Kidney (tissue), 14 donors: Measurements from ENCODE around the gene NTNG1. TPM values are rescaled to one million over a fixed set of nuclear protein-coding genes. Genes with fewer than 3 reads are reported as not detected.

ENCODE experiments used
- DNase-seq, 5 donors: peaks; one replicate each; pipeline ENCODE4 v3.0.0-alpha.2; 2013 to 2020
- FAIRE-seq: peaks from 2 replicates; lab custom pipeline; 2012; peaks lifted over from hg19 to GRCh38; lab: Jason Lieb, UNC
- H3K27ac ChIP-seq, 2 donors: one replicate each; pipeline ENCODE4 v1.7.0; 2013; ENCODE audit warnings: low read depth in 2 of 2, low read length in 2 of 2, inconsistent platforms in 1 of 2
- H3K27me3 ChIP-seq: one replicate; pipeline ENCODE4 v1.7.1; 2013; ENCODE audit warnings: low read length, inconsistent platforms; ENCODE audit not compliant: control insufficient read depth, insufficient read depth
- H3K36me3 ChIP-seq, 3 donors: one replicate each; pipeline versions ENCODE4 v1.7.0 to v1.7.1; 2013; ENCODE audit warnings: low read length in 3 of 3, control low read depth in 1 of 3, inconsistent platforms in 1 of 3; ENCODE audit not compliant: insufficient read depth in 3 of 3, control insufficient read depth in 2 of 3
- H3K4me1 ChIP-seq, 3 donors: one replicate each; pipeline versions ENCODE4 v1.7.0 to v1.7.1; 2013; ENCODE audit warnings: low read length in 3 of 3, inconsistent platforms in 1 of 3, low read depth in 1 of 3; ENCODE audit not compliant: control insufficient read depth in 2 of 3, insufficient read depth in 2 of 3
- H3K4me3 ChIP-seq, 3 donors: one replicate each; pipeline versions ENCODE4 v1.7.0 to v1.8.1; 2013; ENCODE audit warnings: low read length in 3 of 3, control low read depth in 1 of 3, inconsistent platforms in 1 of 3
- H3K9ac ChIP-seq, 3 donors: one replicate each; pipeline versions ENCODE4 v1.7.0 to v1.7.1; 2013; ENCODE audit warnings: low read length in 3 of 3, control low read depth in 1 of 3, inconsistent platforms in 1 of 3
- H3K9me3 ChIP-seq, 3 donors: one replicate each; pipeline versions ENCODE4 v1.7.0 to v1.7.1; 2013; ENCODE audit warnings: low read length in 3 of 3, control low read depth in 1 of 3, inconsistent platforms in 1 of 3; ENCODE audit not compliant: control insufficient read depth in 2 of 3, insufficient read depth in 1 of 3
- intact Hi-C: fragments of 100-400 bp; cut with DNase I; formaldehyde crosslinking; loops from one replicate; pipeline ENCODE4 v1.11.1; 2022
- polyA plus RNA-seq: library from polyadenylated mRNA; stranded (reverse); fragments of 350-450 nt; fragmentation: Illumina TruSeq; extraction: RNeasy Lipid Tissue Mini Kit (QIAGEN cat#74804); gene quantifications from one replicate; pipeline ENCODE4 v1.2.3, GENCODE V29; 2014; ENCODE audit warnings: low read depth, low replicate concordance; ENCODE audit not compliant: insufficient read depth
- total RNA-seq: library from RNA; stranded (reverse); fragmentation: NEBNext Ultra II Directional; extraction: Animal tissue kit (Norgen Biotek cat#: 25700); gene quantifications from one replicate; pipeline ENCODE4 v1.2.1, GENCODE V29; 2021
- TF ChIP-seq, protein P1 (sequence below): IDR thresholded peaks from 3 replicates; pipeline ENCODE4 v1.5.1; 2012; ENCODE audit warnings: mild to moderate bottlenecking, moderate library complexity, borderline replicate concordance; ENCODE audit not compliant: insufficient read depth; ENCODE audit errors: extremely low read depth
- donor health status: control.
- donor health status: control.
- donor health status: control.
- donor health status: control.
- donor health status: control.
- donor health status: DM: yes; HTN: yes; CAD: no.
- donor health status: Normal renal cell carcinoma (clear cell type).

Gene NTNG1
- total and polyA plus RNA-seq, 2 donors from 2014 or later: 2.8 to 7.7 TPM

DNA sequence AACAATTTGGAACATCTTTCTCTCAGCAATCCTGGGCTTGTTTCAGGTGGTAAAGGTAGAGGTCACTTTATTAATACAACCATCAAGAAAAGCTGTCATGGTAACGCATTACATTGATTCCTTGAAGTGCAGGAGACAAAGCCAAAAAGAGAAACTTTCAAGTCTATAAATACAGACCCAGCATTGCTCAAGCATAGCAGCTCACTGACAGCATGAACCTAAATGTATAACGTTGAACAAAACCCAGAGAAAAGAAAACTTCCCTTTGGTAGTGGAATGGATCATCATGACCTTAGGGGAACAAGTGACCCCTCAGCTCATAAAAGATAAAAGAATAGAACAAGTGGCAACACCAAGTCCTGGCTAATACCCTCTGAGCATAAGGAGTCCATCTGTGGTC is 332.2 kb downstream of the NTNG1 start:
- TF ChIP-seq, protein P1, sequence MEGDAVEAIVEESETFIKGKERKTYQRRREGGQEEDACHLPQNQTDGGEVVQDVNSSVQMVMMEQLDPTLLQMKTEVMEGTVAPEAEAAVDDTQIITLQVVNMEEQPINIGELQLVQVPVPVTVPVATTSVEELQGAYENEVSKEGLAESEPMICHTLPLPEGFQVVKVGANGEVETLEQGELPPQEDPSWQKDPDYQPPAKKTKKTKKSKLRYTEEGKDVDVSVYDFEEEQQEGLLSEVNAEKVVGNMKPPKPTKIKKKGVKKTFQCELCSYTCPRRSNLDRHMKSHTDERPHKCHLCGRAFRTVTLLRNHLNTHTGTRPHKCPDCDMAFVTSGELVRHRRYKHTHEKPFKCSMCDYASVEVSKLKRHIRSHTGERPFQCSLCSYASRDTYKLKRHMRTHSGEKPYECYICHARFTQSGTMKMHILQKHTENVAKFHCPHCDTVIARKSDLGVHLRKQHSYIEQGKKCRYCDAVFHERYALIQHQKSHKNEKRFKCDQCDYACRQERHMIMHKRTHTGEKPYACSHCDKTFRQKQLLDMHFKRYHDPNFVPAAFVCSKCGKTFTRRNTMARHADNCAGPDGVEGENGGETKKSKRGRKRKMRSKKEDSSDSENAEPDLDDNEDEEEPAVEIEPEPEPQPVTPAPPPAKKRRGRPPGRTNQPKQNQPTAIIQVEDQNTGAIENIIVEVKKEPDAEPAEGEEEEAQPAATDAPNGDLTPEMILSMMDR: no peak
- H3K27ac ChIP-seq: no peak overlapping the region
- no peaks in the 10 kb centered on the region for H3K9me3 ChIP-seq
- no peaks in the 10 kb centered on the region for H3K4me1 ChIP-seq
- H3K9ac ChIP-seq: no peak overlapping the region
- no peaks in the 10 kb centered on the region for H3K27me3 ChIP-seq
- H3K4me3 ChIP-seq: no peak overlapping the region
- no peaks in the 10 kb centered on the region for H3K36me3 ChIP-seq
- intact Hi-C loops: no loop called here
- DNase-seq (no peak), FAIRE-seq (no peak)

DNA sequence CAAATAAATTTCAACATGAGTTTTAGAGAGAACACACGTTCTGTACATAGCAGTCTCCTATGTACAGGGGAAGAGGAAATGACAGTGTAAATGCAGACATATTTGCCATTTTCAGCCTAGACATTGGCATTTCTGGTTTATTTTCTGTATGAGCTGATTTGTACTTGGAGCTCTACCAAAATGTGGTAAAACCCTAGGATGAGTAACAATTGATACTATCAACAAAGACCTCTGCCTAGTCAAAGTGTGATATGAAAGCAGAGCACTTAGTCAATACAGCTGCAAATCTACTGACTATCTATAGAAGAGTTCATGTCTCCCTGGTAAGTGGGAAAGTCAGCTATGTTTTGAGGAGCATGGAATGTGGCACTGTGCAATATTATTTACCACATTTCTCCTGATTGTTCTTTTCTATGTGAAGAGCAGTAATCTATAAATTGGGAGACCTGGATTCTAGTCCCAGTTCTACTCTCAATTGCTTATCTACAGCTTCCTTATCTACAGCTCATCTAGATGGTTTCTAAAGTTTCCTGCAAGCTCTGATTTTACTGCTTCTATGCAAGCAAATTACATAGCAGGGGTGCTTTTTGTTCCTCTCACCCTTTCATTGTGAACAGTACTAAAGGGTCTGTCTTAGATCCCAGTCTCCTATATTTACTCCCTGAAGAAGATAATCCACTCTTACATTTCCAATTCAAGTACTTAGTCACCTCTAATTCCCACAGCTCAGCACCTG is 334.2 kb downstream of the NTNG1 start:
- Histone ChIP-seq H3K4me1 (no peaks in the 10 kb centered on the region), H3K4me3 (no peak overlapping the region), H3K36me3 (no peaks in the 10 kb centered on the region), H3K9ac (no peak overlapping the region), H3K27me3 (no peaks in the 10 kb centered on the region), H3K27ac (no peak overlapping the region), H3K9me3 (no peaks in the 10 kb centered on the region)
- intact Hi-C loops: no loop called here
- FAIRE-seq: no peak
- no peak for DNase-seq
- TF ChIP-seq, protein P1: no peak

DNA sequence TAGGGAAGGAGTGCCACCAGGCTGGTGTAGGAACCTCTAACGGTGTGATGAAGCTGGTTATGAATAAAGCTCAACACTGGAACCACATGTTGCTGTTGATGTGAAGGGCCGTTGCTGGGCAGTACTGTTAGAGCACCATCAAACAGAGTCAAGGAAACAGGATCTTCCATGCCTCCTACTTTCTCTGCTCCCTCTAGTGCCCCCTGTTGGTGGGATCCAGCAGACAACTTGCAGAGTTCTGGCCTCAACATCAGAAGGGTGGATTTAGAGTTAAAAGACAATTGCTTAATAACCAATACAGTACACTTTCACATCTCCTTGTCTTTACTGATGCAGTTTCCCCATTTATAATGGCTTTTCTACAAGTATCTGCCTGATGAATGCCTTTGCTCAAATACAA is 336.4 kb downstream of the NTNG1 start:
- Histone ChIP-seq H3K9me3 (no peaks in the 10 kb centered on the region), H3K9ac (no peak overlapping the region), H3K36me3 (no peaks in the 10 kb centered on the region), H3K27me3 (no peaks in the 10 kb centered on the region), H3K4me1 (no peaks in the 10 kb centered on the region), H3K4me3 (no peak overlapping the region), H3K27ac (no peak overlapping the region)
- FAIRE-seq: no peak
- TF ChIP-seq, protein P1: no peak
- intact Hi-C loops: no loop called here
- DNase-seq: no peak
